ENCODE data around the gene CC2D1B.
A peak's percentile ranks its signal among the peaks of the same experiment; 100 is the strongest.
"Not testable (repeated sequence)": the region's sequence is repeated elsewhere in the genome, so short reads cannot be mapped to it uniquely, and the experiment has no call there.

Gene CC2D1B

GRCh38 chr1:52369851-52370250 lies 3.8 kb upstream of the CC2D1B start:
- H3K27me3 Mint-ChIP-seq, result peaks cover 19% of the 10 kb centered on the region
- peaks cover 22% of the 10 kb centered on the region for H3K4me1 Mint-ChIP-seq (ENCODE audit: low read depth)
- not testable (repeated sequence) for H3K4me3 Mint-ChIP-seq, H3K9me3 Mint-ChIP-seq, H3K27ac Mint-ChIP-seq
- intact Hi-C loops (cut with micrococcal nuclease), result loop anchor here (5.0 to 10.0 kb wide), 3 partner anchors 182 to 315 kb away; partner anchors contain the start of genes BTF3L4, TUT4 and TXNDC12
- H3K36me3 Mint-ChIP-seq (ENCODE audit: low read depth), result peaks cover 34% of the 10 kb centered on the region

GRCh38 chr1:52368383-52369172 lies 2.6 kb upstream of the CC2D1B start:
- Mint-ChIP-seq H3K9me3 (no peaks in the 10 kb centered on the region), H3K4me1 (ENCODE audit: low read depth) (peaks cover 31% of the 10 kb centered on the region), H3K4me3 (peak overlapping the region; percentile 62), H3K36me3 (ENCODE audit: low read depth) (peaks cover 30% of the 10 kb centered on the region), H3K27me3 (peaks cover 19% of the 10 kb centered on the region), H3K27ac (no peak overlapping the region)
- intact Hi-C loops (cut with micrococcal nuclease), result loop anchor here (5.0 to 10.0 kb wide), 3 partner anchors 184 to 316 kb away; partner anchors contain the start of genes BTF3L4, TUT4 and TXNDC12

- Mint-ChIP-seq H3K36me3 (ENCODE audit: low read depth) (peaks cover 35% of the 10 kb centered on the region), H3K4me1 (ENCODE audit: low read depth) (peaks cover 31% of the 10 kb centered on the region), H3K9me3 (no peaks in the 10 kb centered on the region), H3K4me3 (no peak overlapping the region), H3K27me3 (peaks cover 19% of the 10 kb centered on the region), H3K27ac (no peak overlapping the region)
- intact Hi-C loops (cut with micrococcal nuclease), result loop anchor here (5.0 to 10.0 kb wide), 3 partner anchors 185 to 318 kb away; partner anchors contain the start of genes BTF3L4, TUT4 and TXNDC12
Measured at GRCh38 chr1:52367272-52367671, 1.3 kb upstream of the CC2D1B start.

- Mint-ChIP-seq H3K9me3 (no peaks in the 10 kb centered on the region), H3K4me1 (ENCODE audit: low read depth) (peaks cover 31% of the 10 kb centered on the region), H3K36me3 (ENCODE audit: low read depth) (peaks cover 43% of the 10 kb centered on the region), H3K4me3 (peak overlapping the region; percentile 96), H3K27me3 (peaks cover 19% of the 10 kb centered on the region), H3K27ac (peak overlapping the region; percentile 99)
- intact Hi-C loops (cut with micrococcal nuclease), result loop anchor here (5.0 to 10.0 kb wide), 3 partner anchors 186 to 318 kb away; partner anchors contain the start of genes BTF3L4, TUT4 and TXNDC12
Measured at GRCh38 chr1:52366517-52366827, 467 bp upstream of the CC2D1B start.

DNA sequence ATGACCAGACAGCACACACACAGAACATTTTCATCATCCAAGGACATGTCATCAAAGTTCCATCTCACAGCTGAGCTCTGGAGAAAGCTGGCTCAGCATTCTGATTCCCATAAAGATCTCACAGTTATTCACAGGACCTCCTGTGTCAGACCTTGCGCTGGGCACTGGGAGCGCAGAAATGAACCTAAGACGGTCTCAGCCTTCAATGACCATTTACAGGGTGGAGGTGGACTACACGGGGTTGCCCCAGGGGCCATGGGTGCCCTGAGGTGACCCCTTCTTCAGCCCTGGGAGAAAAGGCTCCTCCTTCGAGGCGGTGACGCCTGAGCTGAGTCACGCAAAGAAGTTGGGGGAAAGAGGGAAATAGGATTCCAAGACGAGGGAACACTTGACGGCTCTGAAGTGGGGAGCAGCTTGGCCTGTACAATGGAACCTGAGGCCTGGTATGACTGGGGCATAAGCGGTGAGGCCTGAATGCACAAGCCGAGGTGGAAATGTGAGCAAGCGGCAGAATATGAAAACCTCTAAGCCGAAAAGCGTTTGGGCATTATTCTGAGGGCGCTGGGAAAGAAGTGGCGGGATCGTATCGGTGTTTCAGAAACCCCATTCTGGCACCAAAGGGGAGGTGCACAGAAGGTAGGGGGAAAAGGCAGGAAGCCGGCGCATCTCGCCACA lies 797 bp downstream of the CC2D1B start:
- H3K36me3 Mint-ChIP-seq (ENCODE audit: low read depth), result peaks cover 56% of the 10 kb centered on the region
- intact Hi-C loops (cut with micrococcal nuclease), result loop anchor here (1.0 to 10.0 kb wide), 4 partner anchors 39 to 320 kb away; partner anchors contain the start of genes BTF3L4, ORC1, PRPF38A and TUT4
- H3K4me1 Mint-ChIP-seq (ENCODE audit: low read depth), result peaks cover 31% of the 10 kb centered on the region

GRCh38 chr1:52364235-52364839 lies 1.7 kb downstream of the CC2D1B start:
- Mint-ChIP-seq H3K9me3 (no peaks in the 10 kb centered on the region), H3K27me3 (peaks cover 19% of the 10 kb centered on the region), H3K4me3 (peak overlapping the region; percentile 20), H3K4me1 (ENCODE audit: low read depth) (peaks cover 31% of the 10 kb centered on the region), H3K27ac (peak overlapping the region; percentile 99), H3K36me3 (ENCODE audit: low read depth) (peaks cover 65% of the 10 kb centered on the region)
- intact Hi-C loops (cut with micrococcal nuclease), result loop anchor here (10.0 kb wide), 2 partner anchors 310 to 320 kb away; partner anchors contain the start of genes BTF3L4 and TXNDC12

More for the DNA sequence above, 797 bp downstream of the CC2D1B start:
- H3K4me3 Mint-ChIP-seq, result peak overlapping the region; percentile 96
- peaks cover 19% of the 10 kb centered on the region for H3K27me3 Mint-ChIP-seq
- H3K27ac Mint-ChIP-seq, result peak overlapping the region; percentile 99
- H3K9me3 Mint-ChIP-seq, result no peaks in the 10 kb centered on the region

GRCh38 chr1:52360595-52360968 lies 5.4 kb downstream of the CC2D1B start:
- Mint-ChIP-seq H3K27me3 (no peaks in the 10 kb centered on the region), H3K9me3 (no peaks in the 10 kb centered on the region), H3K4me1 (ENCODE audit: low read depth) (peaks cover 16% of the 10 kb centered on the region), H3K27ac (no peak overlapping the region), H3K4me3 (no peak overlapping the region), H3K36me3 (ENCODE audit: low read depth) (peaks cover 95% of the 10 kb centered on the region)
- intact Hi-C loops (cut with micrococcal nuclease), result loop anchor here (10.0 kb wide), 2 partner anchors 306 to 324 kb away; partner anchors contain the start of genes BTF3L4 and TXNDC12

GRCh38 chr1:52359676-52360594 lies 6.1 kb downstream of the CC2D1B start:
- peaks cover 95% of the 10 kb centered on the region for H3K36me3 Mint-ChIP-seq (ENCODE audit: low read depth)
- no peaks in the 10 kb centered on the region for H3K27me3 Mint-ChIP-seq
- intact Hi-C loops (cut with micrococcal nuclease), result loop anchor here (10.0 kb wide), 2 partner anchors 305 to 325 kb away; partner anchors contain the start of genes BTF3L4 and TXNDC12
- H3K4me1 Mint-ChIP-seq (ENCODE audit: low read depth), result peaks cover 9% of the 10 kb centered on the region
- H3K4me3 Mint-ChIP-seq, result no peak overlapping the region
- no peak overlapping the region for H3K27ac Mint-ChIP-seq
- no peaks in the 10 kb centered on the region for H3K9me3 Mint-ChIP-seq

GRCh38 chr1:52358851-52359497 lies 7.0 kb downstream of the CC2D1B start:
- H3K27ac Mint-ChIP-seq, result no peak overlapping the region
- H3K4me3 Mint-ChIP-seq, result no peak overlapping the region
- H3K4me1 Mint-ChIP-seq (ENCODE audit: low read depth), result peaks cover 2% of the 10 kb centered on the region
- H3K36me3 Mint-ChIP-seq (ENCODE audit: low read depth), result peaks cover 100% of the 10 kb centered on the region
- intact Hi-C loops (cut with micrococcal nuclease), result no loop called here
- H3K27me3 Mint-ChIP-seq, result no peaks in the 10 kb centered on the region
- H3K9me3 Mint-ChIP-seq, result no peaks in the 10 kb centered on the region

- Mint-ChIP-seq H3K4me3 (no peak overlapping the region), H3K9me3 (no peaks in the 10 kb centered on the region), H3K36me3 (ENCODE audit: low read depth) (peaks cover 100% of the 10 kb centered on the region), H3K27me3 (no peaks in the 10 kb centered on the region), H3K4me1 (ENCODE audit: low read depth) (peaks cover 7% of the 10 kb centered on the region), H3K27ac (no peak overlapping the region)
- intact Hi-C loops (cut with micrococcal nuclease), result no loop called here
Measured at GRCh38 chr1:52357397-52357796, 8.6 kb downstream of the CC2D1B start.

GRCh38 chr1:52356818-52357355 lies 9.1 kb downstream of the CC2D1B start:
- H3K27ac Mint-ChIP-seq, result no peak overlapping the region
- H3K36me3 Mint-ChIP-seq (ENCODE audit: low read depth), result peaks cover 97% of the 10 kb centered on the region
- H3K4me3 Mint-ChIP-seq, result no peak overlapping the region
- H3K27me3 Mint-ChIP-seq, result no peaks in the 10 kb centered on the region
- H3K9me3 Mint-ChIP-seq, result no peaks in the 10 kb centered on the region
- intact Hi-C loops (cut with micrococcal nuclease), result no loop called here
- peaks cover 7% of the 10 kb centered on the region for H3K4me1 Mint-ChIP-seq (ENCODE audit: low read depth)

- Mint-ChIP-seq H3K9me3 (no peaks in the 10 kb centered on the region), H3K4me1 (ENCODE audit: low read depth) (peaks cover 7% of the 10 kb centered on the region), H3K27ac (no peak overlapping the region), H3K36me3 (ENCODE audit: low read depth) (peaks cover 97% of the 10 kb centered on the region), H3K27me3 (no peaks in the 10 kb centered on the region), H3K4me3 (no peak overlapping the region)
- intact Hi-C loops (cut with micrococcal nuclease), result no loop called here
Measured at GRCh38 chr1:52355847-52356505, 10.0 kb downstream of the CC2D1B start.
